OCI-M1 (cell line): ENCODE results near the gene DHCR7.

Experiments
- DNase-seq: peaks from one replicate; lab custom pipeline; 2025; lab: John Stamatoyannopoulos, UW

Gene DHCR7

GRCh38 chr11:71456831-71457230 lies 8.6 kb upstream of the DHCR7 start:
- no peak for DNase-seq

GRCh38 chr11:71456294-71456693 lies 8.1 kb upstream of the DHCR7 start:
- DNase-seq, result no peak

GRCh38 chr11:71454470-71455113 lies 6.4 kb upstream of the DHCR7 start:
- no peak for DNase-seq

GRCh38 chr11:71453918-71454304 lies 5.7 kb upstream of the DHCR7 start:
- no peak for DNase-seq

GRCh38 chr11:71453037-71453917 lies 5.1 kb upstream of the DHCR7 start, which contains the start of gene NADSYN1:
Gene NADSYN1, plus strand, starts transcription at chr11:71453203. Its CDS starts 94 bp downstream, at chr11:71453297.
- peak; percentile 100 for DNase-seq

- DNase-seq, result peak; percentile 92
Observed at GRCh38 chr11:71452199-71453036, 4.2 kb upstream of the DHCR7 start.

- DNase-seq, result peak; percentile 89
Observed at GRCh38 chr11:71451596-71452198, 3.5 kb upstream of the DHCR7 start.

- peak; percentile 51 for DNase-seq
Observed at GRCh38 chr11:71450939-71451338, 2.7 kb upstream of the DHCR7 start.

- no peak for DNase-seq
Observed at GRCh38 chr11:71450507-71450906, 2.3 kb upstream of the DHCR7 start.

- DNase-seq, result peak; percentile 82
Observed at GRCh38 chr11:71449596-71449995, 1.4 kb upstream of the DHCR7 start.

- peak; percentile 75 for DNase-seq
Observed at GRCh38 chr11:71447791-71448256, 369 bp downstream of the DHCR7 start.

- peak; percentile 76 for DNase-seq
Observed at GRCh38 chr11:71446942-71447688, 1.1 kb downstream of the DHCR7 start.

- no peak for DNase-seq
Observed at GRCh38 chr11:71446150-71446549, 2.0 kb downstream of the DHCR7 start.

GRCh38 chr11:71444811-71445210 lies 3.4 kb downstream of the DHCR7 start:
- no peak for DNase-seq

- no peak for DNase-seq
Observed at GRCh38 chr11:71443736-71444445, 4.3 kb downstream of the DHCR7 start.

GRCh38 chr11:71442880-71443279 lies 5.3 kb downstream of the DHCR7 start:
- no peak for DNase-seq

GRCh38 chr11:71442123-71442522 lies 6.1 kb downstream of the DHCR7 start:
- no peak for DNase-seq

GRCh38 chr11:71441251-71441650 lies 6.9 kb downstream of the DHCR7 start:
- no peak for DNase-seq

- no peak for DNase-seq
Observed at GRCh38 chr11:71440021-71440755, 8.0 kb downstream of the DHCR7 start.

- no peak for DNase-seq
Observed at GRCh38 chr11:71438650-71439049, 9.5 kb downstream of the DHCR7 start.
